ENCODE results near the gene RUNX2. TPM values are rescaled to one million over a fixed set of nuclear protein-coding genes. Genes with fewer than 3 reads are reported as not detected.

RUNX2 gene
- total and polyA plus RNA-seq, 9 of the 15 experiments (the other 6 are each of a cell fraction or from before 2014, with no cell fraction given), result 0.29 to 1.00 (median 0.43) TPM

GRCh38 chr6:45448417-45449389 lies 120.6 kb downstream of the RUNX2 start:
- Histone ChIP-seq H3K9ac (ENCODE audit: insufficient read depth in 1 of 2, low read depth in 2 of 2, low read length in 2 of 2) (no peak overlapping the region), H3K27ac (ENCODE audit: extremely low read depth, low read depth, low read length) (no peak overlapping the region; the same call in 2 of the 3 replicates), H3K9me1 (ENCODE audit: control insufficient read depth, insufficient read depth, low read length) (no peaks in the 10 kb centered on the region), H3K4me2 (ENCODE audit: insufficient read depth, low read length) (no peak overlapping the region), H3K27me3 (ENCODE audit: control insufficient read depth in 2 of 2, insufficient read depth in 2 of 2, low read length in 2 of 2) (no peaks in the 10 kb centered on the region), H3K4me3 (no peak overlapping the region), H3K36me3 (ENCODE audit: control insufficient read depth, insufficient read depth, low read length) (no peaks in the 10 kb centered on the region), H2AFZ (ENCODE audit: low read depth, low read length) (peak overlapping the region; percentile 73), H3K9me3 (replicated peaks; ENCODE audit: control insufficient read depth, insufficient read depth, low read depth, low read length) (no peaks in the 10 kb centered on the region), H3K79me2 (ENCODE audit: control insufficient read depth, insufficient read depth, low read length) (no peaks in the 10 kb centered on the region), H3K4me1 (replicated peaks in 1 of 2; ENCODE audit: control insufficient read depth in 2 of 2, insufficient read depth in 2 of 2, low read length in 2 of 2) (peaks cover 5 to 60% of the 10 kb centered on the region in 2 experiments), H4K20me1 (replicated peaks; ENCODE audit: control insufficient read depth, insufficient read depth, low read length) (no peaks in the 10 kb centered on the region)
- BruUV-seq (replicated peaks), result no TSS peak
- ChIA-PET POLR2A (interaction anchor here (0.8 kb wide), 1 partner anchor 9 kb away, joined by 3 read pairs; no protein-coding TSS in a partner anchor), CTCF (ENCODE audit: low intra/inter-chr PET ratio) (interaction anchor here (0.6 kb wide), 1 partner anchor 29 kb away, joined by 3 read pairs; no protein-coding TSS in a partner anchor)
- TF ChIP-seq THRB (CRISPR knock-in tag; conservative IDR thresholded peaks at IDR 0.05), result no peak
- no peak for TF ChIP-seq RFX7 (CRISPR knock-in tag; IDR thresholded peaks at IDR 0.05)
- no peak for TF ChIP-seq ZNF75A (CRISPR knock-in tag; IDR thresholded peaks at IDR 0.05)
- TF ChIP-seq PRPF4 (IDR thresholded peaks at IDR 0.05; ENCODE audit: insufficient read depth, low read depth, low read length, poor library complexity, severe bottlenecking), result no peak
- TF ChIP-seq MXD1 (CRISPR knock-in tag; IDR thresholded peaks at IDR 0.05; ENCODE audit: borderline replicate concordance, poor library complexity, severe bottlenecking), result no peak
- TF ChIP-seq ZNF583 (CRISPR knock-in tag; IDR thresholded peaks at IDR 0.05), result no peak
- no peak for TF ChIP-seq CREB1 (IDR thresholded peaks at IDR 0.05)
- no peak for TF ChIP-seq CREB1 (CRISPR knock-in tag; IDR thresholded peaks at IDR 0.05)
- intact Hi-C loops (cut with micrococcal nuclease), result no loop called here
- DNase-seq (ENCODE audit: extremely low read depth in 1 of 4, low spot score in 3 of 4) (no peak), FAIRE-seq (no peak), ATAC-seq (no peak)
- WGBS (ENCODE audit: insufficient coverage, low coverage, missing lambda C conversion rate), result 56% methylated on average over 8 of the region's 8 CpGs
- in situ Hi-C loops (cut with MboI), result no loop called here

All from K562 (cell line).